Measurements from ENCODE around the gene LNP1.

The LNP1 gene

GRCh38 chr3:100412912-100413590, 11.7 kb downstream of the LNP1 start:
- DNase-seq (ENCODE audit: low read depth, low spot score) = no peak
- Histone ChIP-seq H3K9me3 (ENCODE audit: control insufficient read depth, insufficient read depth, low read length) (no peaks in the 10 kb centered on the region), H3K4me1 (ENCODE audit: control insufficient read depth, insufficient read depth, low read length) (peaks cover 3% of the 10 kb centered on the region; the same call in 1 of the 2 replicates), H3K27ac (ENCODE audit: low read length) (no peak overlapping the region), H3K27me3 (ENCODE audit: control insufficient read depth, insufficient read depth, low read length) (no peaks in the 10 kb centered on the region), H3K4me3 (ENCODE audit: low read length) (no peak overlapping the region), H3K36me3 (ENCODE audit: control insufficient read depth, insufficient read depth, low read length) (no peaks in the 10 kb centered on the region)
- WGBS (ENCODE audit: insufficient coverage, insufficient read length) = no CpG with 5 or more reads among the region's 4 CpGs

DNA sequence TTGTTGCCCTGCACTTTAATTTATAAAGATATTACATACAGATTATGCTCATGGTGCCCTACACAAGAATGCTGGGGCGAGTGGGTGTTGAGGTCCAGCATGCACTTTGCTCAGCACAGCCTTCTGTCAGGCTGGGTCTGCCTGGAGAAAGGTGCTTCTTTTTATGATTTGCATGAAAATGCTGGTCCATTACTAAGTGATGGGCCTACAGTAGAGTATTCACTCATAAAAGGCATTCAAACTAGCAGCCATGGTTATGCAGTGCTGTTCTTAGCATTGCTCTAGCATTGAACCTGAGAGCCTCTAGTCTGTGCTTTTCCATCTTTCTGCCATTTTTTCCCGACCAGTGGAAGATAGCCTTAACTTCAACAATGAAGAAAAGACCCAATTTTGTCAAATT, 12.3 kb downstream of the LNP1 start:
- Histone ChIP-seq H3K4me3 (ENCODE audit: low read length) (no peak overlapping the region), H3K9me3 (ENCODE audit: control insufficient read depth, insufficient read depth, low read length) (no peaks in the 10 kb centered on the region), H3K36me3 (ENCODE audit: control insufficient read depth, insufficient read depth, low read length) (no peaks in the 10 kb centered on the region), H3K27me3 (ENCODE audit: control insufficient read depth, insufficient read depth, low read length) (no peaks in the 10 kb centered on the region), H3K27ac (ENCODE audit: low read length) (no peak overlapping the region), H3K4me1 (ENCODE audit: control insufficient read depth, insufficient read depth, low read length) (peaks cover 3% of the 10 kb centered on the region; the same call in 1 of the 2 replicates)
- no CpG with 5 or more reads among the region's 2 CpGs for WGBS (ENCODE audit: insufficient coverage, insufficient read length)
- DNase-seq (ENCODE audit: low read depth, low spot score) = no peak

DNA sequence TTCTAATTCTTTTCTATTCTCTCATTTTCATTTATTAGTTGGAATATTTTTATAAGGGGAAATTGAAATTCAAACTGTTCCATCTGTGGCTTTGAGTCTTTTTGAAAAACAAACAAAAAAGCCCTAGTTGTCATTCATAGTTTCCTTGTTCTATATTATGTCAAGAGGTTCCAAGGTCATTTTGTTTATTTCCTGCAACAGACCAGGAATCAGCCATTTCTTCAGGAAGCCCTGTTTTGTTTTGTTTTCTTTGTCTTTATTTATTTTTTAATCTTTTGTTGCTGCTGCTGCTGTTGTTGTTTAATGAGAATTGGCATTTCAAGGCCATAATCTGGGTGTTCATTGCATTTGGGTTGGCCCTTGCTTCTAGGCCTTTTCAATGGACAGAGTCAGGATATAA, 14.8 kb downstream of the LNP1 start:
- Histone ChIP-seq H3K4me3 (ENCODE audit: low read length) (no peak overlapping the region), H3K27ac (ENCODE audit: low read length) (no peak overlapping the region)
- no peak for DNase-seq (ENCODE audit: low read depth, low spot score)

GRCh38 chr3:100416863-100417262, 15.5 kb downstream of the LNP1 start:
- H3K27ac ChIP-seq (ENCODE audit: low read length) = no peak overlapping the region
- H3K27me3 ChIP-seq (ENCODE audit: control insufficient read depth, insufficient read depth, low read length) = no peaks in the 10 kb centered on the region
- H3K36me3 ChIP-seq (ENCODE audit: control insufficient read depth, insufficient read depth, low read length) = no peaks in the 10 kb centered on the region
- no peaks in the 10 kb centered on the region for H3K9me3 ChIP-seq (ENCODE audit: control insufficient read depth, insufficient read depth, low read length)
- WGBS (ENCODE audit: insufficient coverage, insufficient read length) = no CpG with 5 or more reads among the region's 1 CpG
- no peak for DNase-seq (ENCODE audit: low read depth, low spot score)
- peaks cover 3% of the 10 kb centered on the region; the same call in 1 of the 2 replicates for H3K4me1 ChIP-seq (ENCODE audit: control insufficient read depth, insufficient read depth, low read length)
- H3K4me3 ChIP-seq (ENCODE audit: low read length) = no peak overlapping the region

More for the DNA sequence above, 14.8 kb downstream of the LNP1 start:
- Histone ChIP-seq H3K27me3 (ENCODE audit: control insufficient read depth, insufficient read depth, low read length) (no peaks in the 10 kb centered on the region), H3K4me1 (ENCODE audit: control insufficient read depth, insufficient read depth, low read length) (peaks cover 3% of the 10 kb centered on the region; the same call in 1 of the 2 replicates), H3K9me3 (ENCODE audit: control insufficient read depth, insufficient read depth, low read length) (no peaks in the 10 kb centered on the region), H3K36me3 (ENCODE audit: control insufficient read depth, insufficient read depth, low read length) (no peaks in the 10 kb centered on the region)

- DNase-seq (ENCODE audit: low read depth, low spot score) = no peak
- Histone ChIP-seq H3K36me3 (ENCODE audit: control insufficient read depth, insufficient read depth, low read length) (no peaks in the 10 kb centered on the region), H3K27me3 (ENCODE audit: control insufficient read depth, insufficient read depth, low read length) (no peaks in the 10 kb centered on the region), H3K4me1 (ENCODE audit: control insufficient read depth, insufficient read depth, low read length) (0 out of 2 replicates have a peak, but pooled peaks cover 1% of the 10 kb centered on the region), H3K4me3 (ENCODE audit: low read length) (no peak overlapping the region), H3K27ac (ENCODE audit: low read length) (no peak overlapping the region), H3K9me3 (ENCODE audit: control insufficient read depth, insufficient read depth, low read length) (no peaks in the 10 kb centered on the region)
- no CpG with 5 or more reads among the region's 1 CpG for WGBS (ENCODE audit: insufficient coverage, insufficient read length)
Observed at GRCh38 chr3:100419406-100419805, 18.1 kb downstream of the LNP1 start.

DNA sequence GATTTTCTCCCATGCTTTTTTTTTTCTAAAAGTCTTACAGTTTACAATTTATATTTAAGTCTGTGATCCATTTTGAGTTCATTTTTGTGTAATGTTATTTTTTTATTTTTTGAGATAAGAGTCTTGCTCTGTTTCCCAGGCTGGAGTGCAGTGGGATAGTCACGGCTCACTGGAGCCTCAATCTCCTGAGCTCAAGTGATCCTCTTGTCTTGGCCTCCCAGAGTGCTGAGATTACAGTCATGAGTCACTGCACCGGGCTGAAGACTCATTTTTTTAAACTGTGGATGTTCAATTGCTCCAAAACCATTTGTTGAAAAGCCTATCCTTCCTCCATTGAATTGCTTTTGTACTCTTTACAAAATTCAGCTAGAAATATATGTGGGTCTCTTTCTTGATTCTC, 19.5 kb downstream of the LNP1 start:
- WGBS (ENCODE audit: insufficient coverage, insufficient read length) = no CpG with 5 or more reads among the region's 2 CpGs
- Histone ChIP-seq H3K36me3 (ENCODE audit: control insufficient read depth, insufficient read depth, low read length) (no peaks in the 10 kb centered on the region), H3K4me1 (ENCODE audit: control insufficient read depth, insufficient read depth, low read length) (no peaks in the 10 kb centered on the region), H3K4me3 (ENCODE audit: low read length) (no peak overlapping the region), H3K27ac (ENCODE audit: low read length) (no peak overlapping the region), H3K27me3 (ENCODE audit: control insufficient read depth, insufficient read depth, low read length) (no peaks in the 10 kb centered on the region), H3K9me3 (ENCODE audit: control insufficient read depth, insufficient read depth, low read length) (no peaks in the 10 kb centered on the region)
- no peak for DNase-seq (ENCODE audit: low read depth, low spot score)

DNA sequence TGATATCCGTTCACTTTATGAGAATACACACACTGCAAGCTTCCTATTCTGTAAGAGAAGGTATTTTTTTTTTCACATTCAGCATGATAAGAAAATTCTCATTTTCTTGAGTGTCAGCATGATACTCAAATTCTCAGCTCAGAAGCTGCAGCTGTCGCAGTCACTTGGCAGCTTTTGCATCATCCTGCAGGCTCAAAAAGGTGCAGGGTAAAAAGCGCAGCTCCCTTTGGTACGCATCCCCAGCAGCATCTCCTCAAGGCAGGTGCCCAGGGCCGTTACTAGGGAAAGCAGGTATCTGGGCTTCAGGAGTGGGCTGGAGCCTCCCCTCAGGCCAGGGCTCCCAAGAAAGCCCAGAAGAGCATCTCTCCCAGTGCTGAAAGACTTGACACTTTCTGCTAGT, 22.3 kb downstream of the LNP1 start:
- no peak for DNase-seq (ENCODE audit: low read depth, low spot score)
- H3K27me3 ChIP-seq (ENCODE audit: control insufficient read depth, insufficient read depth, low read length) = no peaks in the 10 kb centered on the region
- no peak overlapping the region for H3K4me3 ChIP-seq (ENCODE audit: low read length)
- H3K36me3 ChIP-seq (ENCODE audit: control insufficient read depth, insufficient read depth, low read length) = no peaks in the 10 kb centered on the region
- no CpG with 5 or more reads among the region's 5 CpGs for WGBS (ENCODE audit: insufficient coverage, insufficient read length)
- H3K4me1 ChIP-seq (ENCODE audit: control insufficient read depth, insufficient read depth, low read length) = no peaks in the 10 kb centered on the region
- no peak overlapping the region for H3K27ac ChIP-seq (ENCODE audit: low read length)
- H3K9me3 ChIP-seq (ENCODE audit: control insufficient read depth, insufficient read depth, low read length) = no peaks in the 10 kb centered on the region

- no peak overlapping the region for H3K27ac ChIP-seq (ENCODE audit: low read length)
- H3K4me3 ChIP-seq (ENCODE audit: low read length) = no peak overlapping the region
- WGBS (ENCODE audit: insufficient coverage, insufficient read length) = no CpG with 5 or more reads among the region's 2 CpGs
- no peaks in the 10 kb centered on the region for H3K36me3 ChIP-seq (ENCODE audit: control insufficient read depth, insufficient read depth, low read length)
- H3K4me1 ChIP-seq (ENCODE audit: control insufficient read depth, insufficient read depth, low read length) = no peaks in the 10 kb centered on the region
- DNase-seq (ENCODE audit: low read depth, low spot score) = no peak
- H3K27me3 ChIP-seq (ENCODE audit: control insufficient read depth, insufficient read depth, low read length) = no peaks in the 10 kb centered on the region
- no peaks in the 10 kb centered on the region for H3K9me3 ChIP-seq (ENCODE audit: control insufficient read depth, insufficient read depth, low read length)
Observed at GRCh38 chr3:100424261-100424660, 22.9 kb downstream of the LNP1 start.

DNA sequence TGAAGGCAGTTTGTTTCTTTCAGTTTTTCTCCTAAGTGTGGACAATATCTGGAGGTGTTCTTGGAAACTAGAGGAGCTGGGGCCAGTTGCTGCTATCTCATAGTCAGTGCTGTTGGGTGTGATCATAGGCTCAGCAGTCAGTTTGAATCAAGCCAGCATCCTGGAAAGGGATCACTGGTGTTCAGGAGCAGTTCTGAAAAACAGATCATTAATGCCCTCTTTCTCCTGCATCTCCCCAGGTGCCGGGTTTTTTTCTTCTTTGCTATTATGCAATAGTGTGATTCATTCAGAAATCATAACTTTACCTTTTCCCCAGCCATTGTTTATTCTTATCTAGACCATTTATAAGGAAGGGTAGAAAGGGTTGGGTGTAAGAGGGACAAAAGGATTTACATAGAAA, 24.0 kb downstream of the LNP1 start:
- no peaks in the 10 kb centered on the region for H3K36me3 ChIP-seq (ENCODE audit: control insufficient read depth, insufficient read depth, low read length)

GRCh38 chr3:100426067-100426682, 24.8 kb downstream of the LNP1 start:
- H3K27ac ChIP-seq (ENCODE audit: low read length) = no peak overlapping the region

More for the DNA sequence above, 24.0 kb downstream of the LNP1 start:
- Histone ChIP-seq H3K27ac (ENCODE audit: low read length) (no peak overlapping the region), H3K9me3 (ENCODE audit: control insufficient read depth, insufficient read depth, low read length) (no peaks in the 10 kb centered on the region), H3K4me3 (ENCODE audit: low read length) (no peak overlapping the region), H3K4me1 (ENCODE audit: control insufficient read depth, insufficient read depth, low read length) (no peaks in the 10 kb centered on the region), H3K27me3 (ENCODE audit: control insufficient read depth, insufficient read depth, low read length) (no peaks in the 10 kb centered on the region)
- DNase-seq (ENCODE audit: low read depth, low spot score) = no peak
- no CpG with 5 or more reads among the region's 1 CpG for WGBS (ENCODE audit: insufficient coverage, insufficient read length)

DNA sequence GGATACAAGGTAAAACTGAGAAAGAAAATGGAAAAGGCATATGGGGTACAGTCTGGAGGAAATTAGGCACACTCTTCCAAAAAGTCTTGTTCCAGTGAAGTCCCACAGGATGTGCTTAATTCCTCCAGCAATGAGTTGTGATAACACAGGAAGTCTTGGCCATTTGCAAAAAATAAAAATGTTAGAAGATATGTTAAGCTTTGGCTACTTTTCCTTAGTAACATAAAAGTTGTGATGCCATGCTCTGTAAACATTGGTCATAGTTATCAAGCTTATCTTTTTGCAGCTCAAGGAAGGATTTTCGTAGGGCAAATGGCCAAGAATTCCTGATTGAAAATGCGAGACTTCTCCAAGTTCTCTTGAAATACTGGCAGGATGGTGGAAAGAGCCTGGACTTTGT, 26.4 kb downstream of the LNP1 start:
- DNase-seq (ENCODE audit: low read depth, low spot score) = no peak
- no peaks in the 10 kb centered on the region for H3K36me3 ChIP-seq (ENCODE audit: control insufficient read depth, insufficient read depth, low read length)
- no peaks in the 10 kb centered on the region for H3K27me3 ChIP-seq (ENCODE audit: control insufficient read depth, insufficient read depth, low read length)
- no peak overlapping the region for H3K27ac ChIP-seq (ENCODE audit: low read length)
- no peaks in the 10 kb centered on the region for H3K9me3 ChIP-seq (ENCODE audit: control insufficient read depth, insufficient read depth, low read length)
- H3K4me1 ChIP-seq (ENCODE audit: control insufficient read depth, insufficient read depth, low read length) = no peaks in the 10 kb centered on the region
- H3K4me3 ChIP-seq (ENCODE audit: low read length) = no peak overlapping the region
- WGBS (ENCODE audit: insufficient coverage, insufficient read length) = no CpG with 5 or more reads among the region's 2 CpGs

More at GRCh38 chr3:100426067-100426682, 24.8 kb downstream of the LNP1 start:
- Histone ChIP-seq H3K4me1 (ENCODE audit: control insufficient read depth, insufficient read depth, low read length) (no peaks in the 10 kb centered on the region), H3K36me3 (ENCODE audit: control insufficient read depth, insufficient read depth, low read length) (no peaks in the 10 kb centered on the region), H3K27me3 (ENCODE audit: control insufficient read depth, insufficient read depth, low read length) (no peaks in the 10 kb centered on the region), H3K9me3 (ENCODE audit: control insufficient read depth, insufficient read depth, low read length) (no peaks in the 10 kb centered on the region), H3K4me3 (ENCODE audit: low read length) (no peak overlapping the region)
- no CpG with 5 or more reads among the region's 8 CpGs for WGBS (ENCODE audit: insufficient coverage, insufficient read length)
- DNase-seq (ENCODE audit: low read depth, low spot score) = no peak

Measured in iPS DF 6.9 (cell line).